GM12878 (cell line): ENCODE measurements around the gene FNDC8. TPM values are rescaled to one million over a fixed set of nuclear protein-coding genes. Genes with fewer than 3 reads are reported as not detected.

ENCODE experiments used
- E2F8 ChIP-seq: fragments of 450-650 bp; IDR thresholded peaks from 2 replicates; pipeline ENCODE4 v1.6.1; 2018; ENCODE audit warnings: mild to moderate bottlenecking, low read depth, moderate library complexity; ENCODE audit not compliant: partially characterized antibody
- EGR1 ChIP-seq, 2 experiments: IDR thresholded peaks; 1 replicate in 1 of 2; 2 replicates in 1 of 2; pipeline ENCODE4 v1.6.1; 2011 to 2012; ENCODE audit warnings: low read depth in 2 of 2, low read length in 2 of 2, borderline replicate concordance in 1 of 2, mild to moderate bottlenecking in 1 of 2, moderate library complexity in 1 of 2
- ESRRA ChIP-seq: IDR thresholded peaks from 2 replicates; pipeline ENCODE4 v1.6.1; 2012; ENCODE audit warnings: mild to moderate bottlenecking, low read length, improper control_type of control experiment
- MTA3 ChIP-seq: IDR thresholded peaks from 2 replicates; pipeline ENCODE4 v1.6.1; 2012; ENCODE audit warnings: low read length, inconsistent platforms, borderline replicate concordance
- MYB ChIP-seq: fragments of 150-350 bp; IDR thresholded peaks from 2 replicates; pipeline ENCODE4 v1.6.1; 2014; ENCODE audit warnings: mild to moderate bottlenecking, low read depth, low read length, borderline replicate concordance
- RELA ChIP-seq: fragments of 450-650 bp; IDR thresholded peaks from 2 replicates; pipeline ENCODE4 v1.8.0; 2014; ENCODE audit warnings: borderline replicate concordance; ENCODE audit not compliant: partially characterized antibody
- SMARCA5 ChIP-seq: fragments of 450-650 bp; IDR thresholded peaks from 2 replicates; pipeline ENCODE4 v1.6.1; 2017; ENCODE audit warnings: mild to moderate bottlenecking
- SP1 ChIP-seq: IDR thresholded peaks from one replicate; pipeline ENCODE4 v1.6.1; 2011; ENCODE audit warnings: low read depth, low read length
- STAT1 ChIP-seq: fragments of 450-650 bp; conservative IDR thresholded peaks from 2 replicates; pipeline ENCODE4 v1.6.1; 2014; ENCODE audit warnings: antibody characterized with exemption, mild to moderate bottlenecking
- SUZ12 ChIP-seq: fragments of 200-600 bp; sonication (generic); IDR thresholded peaks from one replicate; pipeline ENCODE4 v1.6.1; 2018; ENCODE audit warnings: antibody characterized with exemption, mild to moderate bottlenecking; ENCODE audit not compliant: unreplicated experiment
- ZBTB33 ChIP-seq: fragments of 450-650 bp; IDR thresholded peaks from 2 replicates; pipeline ENCODE4 v1.6.1; 2017; ENCODE audit warnings: mild to moderate bottlenecking
- ZZZ3 ChIP-seq: IDR thresholded peaks from 2 replicates; pipeline ENCODE4 v1.6.1; 2011; ENCODE audit warnings: low read depth; ENCODE audit not compliant: control insufficient read depth, insufficient read length
- polyA plus RNA-seq, 11 experiments: library from polyadenylated mRNA; depleted of rRNA in 4 of 11; unstranded in 6 of 11; stranded (reverse) in 5 of 11; fragments of >200 nt; fragmentation: Nextera tagmentation in 4 of 11; fragmentation: Illumina TruSeq in 1 of 11; extraction: Ambion mirVana in 4 of 11; extraction: Trizol in 1 of 11; gene quantifications; 1 replicate in 1 of 11; 2 replicates in 10 of 11; pipeline versions ENCODE4 v1.2.1 to v1.2.3, GENCODE V29; 2011 to 2016; ENCODE audit warnings: inconsistent platforms in 2 of 11, missing spikeins in 2 of 11, low read depth in 1 of 11
- total RNA-seq, 4 experiments: library from RNA; depleted of rRNA in 3 of 4; stranded (reverse); fragments of >200 nt in 3 of 4; fragmentation: Illumina TruSeq in 1 of 4; extraction: Trizol in 1 of 4; gene quantifications; 2 replicates each; pipeline versions ENCODE4 v1.2.1 to v1.2.3, GENCODE V29; 2013 to 2021

FNDC8 gene
- total and polyA plus RNA-seq, 10 of the 15 experiments (the other 5 are each of a cell fraction or from before 2014, with no cell fraction given), result 0.06 to 0.15 (median 0.11) TPM; not detected in 7

- TF ChIP-seq E2F8 (no peak), SP1 (no peak), RELA (peak; percentile 85), ESRRA (no peak), SMARCA5 (peak; percentile 95), EGR1 (IDR thresholded peaks at IDR 0.05; ENCODE audit: borderline replicate concordance in 1 of 2, low read depth in 2 of 2, low read length in 2 of 2) (peak in 1 of 2 experiments; percentile 43; a peak in 1 of 3 replicates), ZBTB33 (no peak), MTA3 (no peak), STAT1 (peak; percentile 70; the same call in 1 of the 2 replicates), SUZ12 (no peak), ZZZ3 (no peak), MYB (no peak)
Observed at GRCh38 chr17:35119370-35120165, 1.8 kb upstream of the FNDC8 start, which contains the start of gene RAD51D (continued).
